Fibroblast of lung (primary cell): ENCODE measurements around the gene IL27RA. TPM values are rescaled to one million over a fixed set of nuclear protein-coding genes. Genes with fewer than 3 reads are reported as not detected.

Experiments
- DNase-seq, 2 donors: peaks; one replicate each; pipeline versions ENCODE4 v3.0.0 to v3.0.0-alpha.2; 2010; ENCODE audit warnings: low read depth in 2 of 2
- H2AFZ ChIP-seq: 2 replicates; pipeline ENCODE4 v1.5.1; 2012; ENCODE audit warnings: low read length, control low read depth, inconsistent platforms
- H3K27ac ChIP-seq: 2 replicates; pipeline ENCODE4 v1.5.1; 2011; ENCODE audit warnings: low read length, control low read depth; ENCODE audit not compliant: insufficient read depth
- H3K27me3 ChIP-seq: 2 replicates; pipeline ENCODE4 v1.5.1; 2011; ENCODE audit warnings: mild to moderate bottlenecking, low read length; ENCODE audit not compliant: control insufficient read depth, insufficient read depth
- H3K36me3 ChIP-seq: 2 replicates; pipeline ENCODE4 v1.5.1; 2011; ENCODE audit warnings: low read length; ENCODE audit not compliant: control insufficient read depth, insufficient read depth
- H3K4me1 ChIP-seq: 2 replicates; pipeline ENCODE4 v1.5.1; 2011; ENCODE audit warnings: low read length; ENCODE audit not compliant: control insufficient read depth, insufficient read depth; ENCODE audit errors: extremely low read depth
- H3K4me2 ChIP-seq: 2 replicates; pipeline ENCODE4 v1.5.1; 2011; ENCODE audit warnings: low read length, control low read depth; ENCODE audit not compliant: insufficient read depth; ENCODE audit errors: extremely low read depth
- H3K4me3 ChIP-seq, 4 experiments: fragments of 200-600 bp in 1 of 4; sonication (generic) in 1 of 4; replicated peaks in 1 of 4; 2 replicates each; pipeline ENCODE4 v1.5.1; 2011 to 2016; ENCODE audit warnings: low read length in 4 of 4, low read depth in 3 of 4, mild to moderate bottlenecking in 3 of 4, control low read depth in 2 of 4, inconsistent platforms in 1 of 4, mixed read lengths in 1 of 4; ENCODE audit not compliant: insufficient read depth in 1 of 4; ENCODE audit errors: control extremely low read depth in 1 of 4
- H3K79me2 ChIP-seq: 2 replicates; pipeline ENCODE4 v1.5.1; 2012; ENCODE audit warnings: mild to moderate bottlenecking, low read length, inconsistent platforms; ENCODE audit not compliant: control insufficient read depth, insufficient read depth
- H3K9ac ChIP-seq: 2 replicates; pipeline ENCODE4 v1.5.1; 2011; ENCODE audit warnings: mild to moderate bottlenecking, low read length, control low read depth; ENCODE audit not compliant: insufficient read depth
- H3K9me3 ChIP-seq: 2 replicates; pipeline ENCODE4 v1.5.1; 2012; ENCODE audit warnings: low read depth, low read length; ENCODE audit not compliant: control insufficient read depth, insufficient read depth
- H4K20me1 ChIP-seq: 2 replicates; pipeline ENCODE4 v1.5.1; 2011; ENCODE audit warnings: low read length; ENCODE audit not compliant: control insufficient read depth, insufficient read depth; ENCODE audit errors: extremely low read depth
- CTCF ChIP-seq, 2 donors: IDR thresholded peaks in 1 of 2; conservative IDR thresholded peaks in 1 of 2; 1 replicate in 1 of 2; 2 replicates in 1 of 2; pipeline ENCODE4 v1.5.1; 2011 to 2012; ENCODE audit warnings: low read length in 2 of 2, control low read depth in 1 of 2, inconsistent platforms in 1 of 2, low read depth in 1 of 2, mild to moderate bottlenecking in 1 of 2
- EZH2 ChIP-seq: IDR thresholded peaks from 2 replicates; pipeline ENCODE4 v1.5.1; 2012; ENCODE audit warnings: low read length, control low read depth, mild to moderate bottlenecking; ENCODE audit errors: missing control alignments
- polyA plus RNA-seq, 2 donors: library from polyadenylated mRNA; depleted of rRNA in 1 of 2; stranded (reverse) in 1 of 2; unstranded in 1 of 2; fragments of >200 nt; gene quantifications; 2 replicates each; pipeline ENCODE4 v1.2.1, GENCODE V29; 2011 to 2012; ENCODE audit warnings: missing spikeins in 1 of 2
- total RNA-seq: library from RNA; depleted of rRNA; stranded (reverse); fragments of >200 nt; gene quantifications from 2 replicates; pipeline ENCODE4 v1.2.1, GENCODE V29; 2014

The IL27RA gene
- total and polyA plus RNA-seq, 2 donors (not counting 1 experiment from before 2014, with no cell fraction given): 0.84 to 2.1 TPM

- peak within 1 kb of the TSS; percentile 59 for H2AFZ ChIP-seq
- H3K4me3 ChIP-seq: peak within 1 kb of the TSS; percentile 60 to 81 (median 71)
- no peaks in the 10 kb centered on the region for H3K36me3 ChIP-seq
- no peaks in the 10 kb centered on the region for H4K20me1 ChIP-seq
- H3K9me3 ChIP-seq: no peaks in the 10 kb centered on the region
- H3K4me2 ChIP-seq: peak within 1 kb of the TSS; percentile 83
- H3K79me2 ChIP-seq: peaks cover 2% of the 10 kb centered on the region
- peak within 1 kb of the TSS; percentile 98 for H3K9ac ChIP-seq
- peaks cover 15% of the 10 kb centered on the region for H3K4me1 ChIP-seq
- DNase-seq: peak; percentile 100
- TF ChIP-seq CTCF (conservative IDR thresholded peaks at IDR 0.05 in 1 of 2, IDR thresholded peaks at IDR 0.05 in 1 of 2; ENCODE audit: low read depth in 1 of 2, low read length in 2 of 2) (no peak), EZH2 (no peak)
- no peaks in the 10 kb centered on the region for H3K27me3 ChIP-seq
- H3K27ac ChIP-seq: peak within 1 kb of the TSS; percentile 98
Measured at GRCh38 chr19:14006085-14006765, 25.3 kb upstream of the IL27RA start, which contains the start of gene RFX1. Gene RFX1, minus strand, starts transcription at chr19:14006320. Its CDS starts 12,477 bp downstream, at chr19:13993843.

- Histone ChIP-seq H3K27ac (peak overlapping the region; percentile 98), H2AFZ (peak overlapping the region; percentile 59)
- no peak for DNase-seq
Measured at GRCh38 chr19:14006766-14007562, 24.6 kb upstream of the IL27RA start.

GRCh38 chr19:14012378-14012915 is 19.1 kb upstream of the IL27RA start:
- TF ChIP-seq EZH2: no peak
- no peak for TF ChIP-seq CTCF (conservative IDR thresholded peaks at IDR 0.05 in 1 of 2, IDR thresholded peaks at IDR 0.05 in 1 of 2; ENCODE audit: low read depth in 1 of 2, low read length in 2 of 2)
- H3K4me1 ChIP-seq: no peaks in the 10 kb centered on the region
- H3K9me3 ChIP-seq: no peaks in the 10 kb centered on the region
- H3K27me3 ChIP-seq: no peaks in the 10 kb centered on the region
- no peaks in the 10 kb centered on the region for H3K36me3 ChIP-seq
- no peak overlapping the region for H3K4me3 ChIP-seq
- no peaks in the 10 kb centered on the region for H4K20me1 ChIP-seq
- H3K9ac ChIP-seq: no peak overlapping the region
- no peak overlapping the region for H2AFZ ChIP-seq
- no peak for DNase-seq
- no peak overlapping the region for H3K27ac ChIP-seq
- no peaks in the 10 kb centered on the region for H3K79me2 ChIP-seq
- no peak overlapping the region for H3K4me2 ChIP-seq

More at GRCh38 chr19:14006766-14007562, 24.6 kb upstream of the IL27RA start:
- H3K9ac ChIP-seq: peak overlapping the region; percentile 98
- no peaks in the 10 kb centered on the region for H3K36me3 ChIP-seq
- H3K79me2 ChIP-seq: peaks cover 2% of the 10 kb centered on the region
- H3K27me3 ChIP-seq: no peaks in the 10 kb centered on the region
- peaks cover 15% of the 10 kb centered on the region for H3K4me1 ChIP-seq
- no peaks in the 10 kb centered on the region for H3K9me3 ChIP-seq
- peak overlapping the region; percentile 60 to 81 (median 71) for H3K4me3 ChIP-seq
- no peaks in the 10 kb centered on the region for H4K20me1 ChIP-seq
- TF ChIP-seq EZH2: no peak
- H3K4me2 ChIP-seq: peak overlapping the region; percentile 59
